Lung (tissue), 12 donors: Measurements from ENCODE around the gene PUSL1. TPM values are rescaled to one million over a fixed set of nuclear protein-coding genes. Genes with fewer than 3 reads are reported as not detected.

Experiments
- ATAC-seq: fragments of 200-7000 bp; cut with Tn5 transposase; one replicate; pipeline ENCODE4 v1.9.1; 2020; ENCODE audit warnings: moderate number of reproducible peaks; ENCODE audit not compliant: insufficient read depth, low FRiP score
- DNase-seq, 3 donors: peaks; one replicate each; pipeline ENCODE4 v3.0.0-alpha.2; 2013 to 2017
- H3K27ac ChIP-seq, 2 donors: one replicate each; pipeline ENCODE4 v1.5.1; 2013; ENCODE audit warnings: mild to moderate bottlenecking in 2 of 2, moderate library complexity in 2 of 2, control low read depth in 1 of 2, inconsistent platforms in 1 of 2, low read depth in 1 of 2, low read length in 1 of 2
- H3K27me3 ChIP-seq, 3 donors: one replicate each; pipeline ENCODE4 v1.5.1; 2013; ENCODE audit warnings: low read length in 2 of 3; ENCODE audit not compliant: control insufficient read depth in 3 of 3, insufficient read depth in 3 of 3
- H3K36me3 ChIP-seq, 4 donors: one replicate each; pipeline ENCODE4 v1.5.1; 2013; ENCODE audit warnings: low read length in 4 of 4, mild to moderate bottlenecking in 1 of 4, moderate library complexity in 1 of 4; ENCODE audit not compliant: control insufficient read depth in 4 of 4, insufficient read depth in 4 of 4
- H3K4me1 ChIP-seq, 5 donors: one replicate each; pipeline ENCODE4 v1.5.1; 2013; ENCODE audit warnings: low read length in 5 of 5, mild to moderate bottlenecking in 2 of 5, moderate library complexity in 1 of 5; ENCODE audit not compliant: control insufficient read depth in 5 of 5, insufficient read depth in 5 of 5
- H3K4me3 ChIP-seq: one replicate; pipeline ENCODE4 v1.5.1; 2013; ENCODE audit warnings: mild to moderate bottlenecking, control low read depth, moderate library complexity
- H3K9ac ChIP-seq, 2 donors: one replicate each; pipeline ENCODE4 v1.5.1; 2013; ENCODE audit warnings: low read length in 2 of 2, control low read depth in 1 of 2; ENCODE audit not compliant: insufficient read depth in 1 of 2
- H3K9me3 ChIP-seq, 4 donors: one replicate each; pipeline ENCODE4 v1.5.1; 2013; ENCODE audit warnings: low read length in 3 of 4, mild to moderate bottlenecking in 1 of 4, moderate library complexity in 1 of 4; ENCODE audit not compliant: control insufficient read depth in 4 of 4, insufficient read depth in 3 of 4
- CTCF ChIP-seq: IDR thresholded peaks from 2 replicates; pipeline ENCODE4 v1.5.1; 2012; ENCODE audit warnings: mild to moderate bottlenecking; ENCODE audit errors: control extremely low read depth, extremely low read depth
- WGBS, 2 donors: extraction: QIAGEN DNeasy Blood & Tissue Kit; methylation state at CpG; one replicate each; pipeline ENCODE4 v1.1.7; 2013; 5-methylcytosine and 5-hydroxymethylcytosine counted together
- polyA plus RNA-seq, 2 donors: library from polyadenylated mRNA; stranded (reverse); fragments of 200-250 nt; gene quantifications; one replicate each; pipeline ENCODE4 v1.2.1, GENCODE V29; 2013
- total RNA-seq, 2 donors: library from RNA; depleted of rRNA in 1 of 2; stranded (reverse); fragments of >200 nt in 1 of 2; gene quantifications; one replicate each; pipeline ENCODE4 v1.2.1, GENCODE V29; 2014 to 2021
- donor health status: control.
- donor health status: control.
- donor health status: Bipolar disorder and iron deficiency.
- donor health status: healthy.
- donor health status: DM: yes; HTN: yes; CAD: no.

The PUSL1 gene
- total and polyA plus RNA-seq, 4 donors: 11.3 to 23.7 (median 18.6) TPM

DNA sequence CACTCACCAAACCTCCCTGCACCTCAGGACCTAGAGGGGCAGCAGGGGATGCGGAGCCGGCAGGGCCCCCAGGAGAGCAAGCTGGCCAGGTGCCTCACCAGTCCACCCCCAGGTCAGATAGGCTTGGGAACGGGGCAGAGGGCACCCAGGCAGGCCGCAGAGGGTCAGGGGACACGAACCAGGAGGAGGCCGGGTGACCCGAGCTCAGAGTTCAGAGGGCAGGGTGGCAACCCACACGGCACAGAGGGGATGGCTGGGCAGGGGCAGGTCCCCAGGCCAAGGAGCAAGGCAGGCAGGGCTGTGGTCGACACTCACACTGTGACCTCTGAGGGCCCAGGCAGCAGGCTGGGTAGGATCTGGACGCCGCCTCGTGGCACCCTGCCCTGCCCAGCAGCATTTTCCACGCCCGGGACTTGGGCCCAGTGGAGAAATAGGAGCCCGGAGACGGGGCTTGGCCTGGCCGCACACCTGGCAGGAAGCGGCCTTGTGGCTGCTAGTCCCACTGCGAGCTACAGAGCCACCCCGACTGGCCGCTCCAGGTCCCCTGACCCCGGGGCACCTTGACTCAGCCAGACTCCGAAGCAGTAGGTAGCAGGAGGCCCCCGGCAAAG lies 35.5 kb downstream of the PUSL1 start:
- peaks cover 0 to 32% (median 14%) of the 10 kb centered on the region in 5 donors for H3K4me1 ChIP-seq
- TF ChIP-seq CTCF: no peak
- no peaks in the 10 kb centered on the region for H3K27me3 ChIP-seq
- H3K27ac ChIP-seq: peak overlapping the region in 1 of 2 donors; percentile 57
- H3K9ac ChIP-seq: no peak overlapping the region
- H3K9me3 ChIP-seq: no peaks in the 10 kb centered on the region
- peaks cover 0 to 27% (median 6%) of the 10 kb centered on the region in 4 donors for H3K36me3 ChIP-seq
- whole genome bisulfite sequencing, 2 donors: 93 to 94% methylated on average over 20 to 24 of the region's 24 CpGs
- no peak overlapping the region for H3K4me3 ChIP-seq
- DNase-seq: no peak
- no peak for ATAC-seq

- DNase-seq: no peak
- peak; percentile 38 for ATAC-seq
- H3K4me3 ChIP-seq: no peak overlapping the region
- H3K4me1 ChIP-seq: peaks cover 0 to 32% (median 14%) of the 10 kb centered on the region in 5 donors
- TF ChIP-seq CTCF: no peak
- 70 to 76% methylated on average over 13 to 15 of the region's 15 CpGs for WGBS, 2 donors
- no peak overlapping the region for H3K9ac ChIP-seq
- H3K36me3 ChIP-seq: peaks cover 0 to 18% (median 4%) of the 10 kb centered on the region in 4 donors
- no peaks in the 10 kb centered on the region for H3K27me3 ChIP-seq
- no peaks in the 10 kb centered on the region for H3K9me3 ChIP-seq
- H3K27ac ChIP-seq: peak overlapping the region in 1 of 2 donors; percentile 76
Measured at GRCh38 chr1:1344655-1345361, 36.4 kb downstream of the PUSL1 start.

DNA sequence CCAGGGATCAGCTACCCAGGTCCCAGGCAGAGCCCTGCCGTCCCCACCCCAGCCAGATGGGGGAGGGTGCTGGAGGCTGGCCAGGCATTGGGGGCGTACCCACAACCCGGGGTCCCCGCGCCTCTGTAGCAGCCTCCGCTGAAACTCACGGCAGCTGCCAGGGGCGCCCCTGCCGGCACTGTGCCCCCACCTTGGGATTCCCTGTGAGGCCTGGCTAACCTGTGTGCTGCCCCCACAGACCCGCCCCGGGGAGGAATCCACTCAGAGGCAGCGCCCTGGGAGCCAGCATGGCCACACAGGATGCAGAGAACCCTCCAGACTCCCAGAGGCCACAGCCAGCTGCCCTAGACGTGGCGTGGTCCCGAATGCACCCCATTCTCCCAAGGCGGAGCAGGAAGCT lies 37.0 kb downstream of the PUSL1 start:
- H3K4me1 ChIP-seq: peaks cover 0 to 32% (median 14%) of the 10 kb centered on the region in 5 donors

More for the DNA sequence above, 37.0 kb downstream of the PUSL1 start:
- WGBS, 2 donors: 66 to 83% methylated on average over 16 of the region's 16 CpGs
- Histone ChIP-seq H3K27ac (peak overlapping the region in 1 of 2 donors; percentile 76), H3K27me3 (no peaks in the 10 kb centered on the region), H3K9me3 (no peaks in the 10 kb centered on the region), H3K4me3 (no peak overlapping the region), H3K9ac (no peak overlapping the region), H3K36me3 (peaks cover 0 to 13% (median 4%) of the 10 kb centered on the region in 4 donors)
- DNase-seq: no peak
- ATAC-seq: no peak
- TF ChIP-seq CTCF: no peak
